Activated CD4-positive, alpha-beta T cell treated with anti-CD3 and anti-CD28 coated beads, Interleukin-10, Interleukin-2, amounts not matched to agents 100 ng/mL and 50 ng/mL, durations not matched to agents 16 hours and 8 hours (primary cell): ENCODE measurements around the gene B4GALT1.
A peak's percentile ranks its signal among the peaks of the same experiment; 100 is the strongest.

Experiments used
- DNase-seq: peaks from one replicate; pipeline ENCODE4 v3.0.0-alpha.2; 2020

The B4GALT1 gene

DNA sequence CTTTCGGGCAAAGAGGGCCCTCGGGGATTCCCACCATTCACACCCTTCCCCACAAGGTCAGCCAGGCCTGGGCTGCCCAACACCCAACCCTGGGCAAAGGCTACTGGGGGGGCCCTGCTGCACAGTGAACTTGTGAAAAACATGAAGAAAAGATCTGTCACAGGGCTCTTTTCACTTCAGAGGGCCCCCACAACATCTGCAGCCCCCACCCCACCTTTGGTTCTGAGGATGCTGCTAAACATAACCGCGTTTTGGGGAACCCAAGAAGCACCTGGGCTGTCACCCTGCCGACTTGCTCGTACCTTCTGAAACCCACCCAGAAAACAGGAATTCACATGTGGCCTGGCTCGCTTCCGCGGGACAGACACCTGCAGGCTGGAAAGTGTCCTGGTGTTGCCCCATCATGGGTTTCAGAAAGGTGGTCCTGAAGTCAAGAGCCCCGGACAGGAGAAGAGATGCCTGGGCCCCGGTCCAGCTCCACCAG, 29.3 kb downstream of the B4GALT1 start:
- no peak for DNase-seq

GRCh38 chr9:33136721-33137670, 30.1 kb downstream of the B4GALT1 start:
- no peak for DNase-seq

GRCh38 chr9:33135470-33135958, 31.6 kb downstream of the B4GALT1 start:
- no peak for DNase-seq

DNA sequence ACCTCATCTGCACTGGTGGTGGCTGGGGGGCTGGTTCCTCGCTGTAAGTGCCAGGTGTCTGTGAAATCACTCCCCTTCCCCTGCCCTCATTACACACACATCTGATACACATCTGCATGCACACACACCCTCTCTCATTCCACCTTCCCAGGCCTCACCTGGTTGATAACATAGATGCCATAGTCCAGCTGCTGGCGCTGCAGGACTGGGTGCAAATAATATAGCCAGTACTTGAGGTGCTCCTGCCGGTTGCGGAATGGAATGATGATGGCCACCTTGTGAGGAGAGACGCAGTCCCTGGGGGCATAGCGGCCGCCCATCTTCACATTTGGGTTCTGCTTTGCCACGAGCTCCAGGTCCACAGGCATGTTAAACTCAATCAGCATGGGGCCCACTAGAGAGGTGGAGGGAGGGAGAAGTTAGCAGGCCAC, 32.1 kb downstream of the B4GALT1 start:
- DNase-seq, result no peak

- no peak for DNase-seq
Measured at GRCh38 chr9:33133186-33133585, 34.0 kb downstream of the B4GALT1 start.

DNA sequence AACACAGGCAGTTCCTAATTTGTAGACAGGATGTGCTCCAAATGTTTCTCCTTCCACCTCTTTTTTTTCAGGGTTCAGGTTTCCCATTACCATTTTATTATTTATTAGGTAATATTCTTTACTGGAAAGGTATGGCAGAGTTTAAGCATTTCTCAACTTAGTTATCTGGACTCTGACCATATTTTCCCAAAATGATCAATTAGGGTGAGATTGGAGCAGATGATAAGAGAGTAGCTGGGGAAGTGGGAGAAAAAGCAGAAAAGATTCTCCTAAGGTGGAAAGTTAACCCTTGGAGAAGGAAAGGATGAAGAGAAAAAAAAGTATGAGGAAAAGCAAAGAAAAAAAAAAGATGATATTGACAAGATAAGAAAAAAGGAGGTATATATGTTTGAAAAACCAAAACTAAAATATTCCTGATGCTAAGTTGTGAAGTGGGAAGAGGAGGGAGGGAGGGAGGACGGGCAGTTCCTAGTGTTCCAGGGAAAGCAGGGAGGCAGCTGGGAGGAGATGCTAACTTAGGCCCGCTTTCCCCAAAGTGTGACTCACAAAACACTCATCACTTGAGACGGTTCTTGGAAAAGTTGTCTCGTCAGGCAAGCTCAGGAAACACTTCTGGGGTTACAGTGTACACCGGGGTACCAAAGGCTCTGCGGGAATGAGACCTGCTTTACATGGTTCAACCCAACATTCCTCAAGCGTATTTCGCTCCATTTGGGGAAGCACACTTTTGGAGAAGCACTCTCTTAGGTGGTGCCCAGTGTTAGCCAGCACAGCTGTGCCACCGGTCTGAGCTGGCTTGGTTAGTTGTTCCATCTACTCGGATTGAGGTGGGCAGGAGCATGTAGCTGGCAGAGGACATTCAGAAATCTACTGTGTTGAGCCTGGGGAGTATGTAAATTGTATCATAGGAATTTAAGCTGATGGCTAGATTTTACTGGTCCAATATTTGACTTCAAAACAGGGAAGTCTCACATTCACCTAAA, 35.1 kb downstream of the B4GALT1 start:
- DNase-seq, result no peak

DNA sequence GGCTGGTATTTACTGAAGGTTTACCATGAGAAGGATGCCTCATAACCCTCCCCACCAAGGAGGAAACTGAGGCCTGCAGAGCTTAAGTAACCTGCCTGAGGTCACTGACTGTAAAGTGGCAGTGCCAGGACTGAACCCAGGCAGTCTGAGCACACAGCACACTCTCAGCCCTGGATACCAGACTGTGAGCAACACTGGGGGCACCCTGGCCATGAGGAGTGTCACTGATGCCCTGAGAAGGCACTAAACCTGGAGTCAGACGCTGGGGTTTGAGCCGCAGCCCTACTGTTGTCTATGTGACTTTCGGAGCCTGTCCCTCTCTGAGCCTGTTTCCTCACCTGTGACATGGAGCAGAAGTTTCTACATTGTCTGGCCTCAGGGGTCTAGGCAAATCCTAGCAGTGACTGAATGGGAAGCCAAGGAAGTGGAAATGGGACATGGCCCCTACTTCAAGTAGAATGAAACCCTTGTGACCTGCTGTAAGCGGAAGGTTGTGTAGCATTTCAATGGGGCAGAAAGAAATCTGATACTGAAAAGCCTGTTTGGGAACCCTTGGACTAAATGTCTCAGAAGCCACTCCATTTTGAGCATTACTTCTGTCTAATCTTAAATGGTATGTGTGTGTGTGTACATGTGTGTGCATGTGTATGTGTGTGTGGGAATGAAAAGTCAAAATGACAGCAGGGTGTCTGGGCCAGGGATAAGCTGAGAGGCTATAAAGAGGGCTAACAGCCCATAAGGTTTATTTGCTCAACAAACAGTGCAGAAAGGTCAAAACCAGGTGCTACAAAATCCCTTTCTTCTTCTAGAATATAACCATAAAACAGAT, 36.0 kb downstream of the B4GALT1 start:
- no peak for DNase-seq

GRCh38 chr9:33129886-33130881, 37.0 kb downstream of the B4GALT1 start:
- DNase-seq, result peak; percentile 74

DNA sequence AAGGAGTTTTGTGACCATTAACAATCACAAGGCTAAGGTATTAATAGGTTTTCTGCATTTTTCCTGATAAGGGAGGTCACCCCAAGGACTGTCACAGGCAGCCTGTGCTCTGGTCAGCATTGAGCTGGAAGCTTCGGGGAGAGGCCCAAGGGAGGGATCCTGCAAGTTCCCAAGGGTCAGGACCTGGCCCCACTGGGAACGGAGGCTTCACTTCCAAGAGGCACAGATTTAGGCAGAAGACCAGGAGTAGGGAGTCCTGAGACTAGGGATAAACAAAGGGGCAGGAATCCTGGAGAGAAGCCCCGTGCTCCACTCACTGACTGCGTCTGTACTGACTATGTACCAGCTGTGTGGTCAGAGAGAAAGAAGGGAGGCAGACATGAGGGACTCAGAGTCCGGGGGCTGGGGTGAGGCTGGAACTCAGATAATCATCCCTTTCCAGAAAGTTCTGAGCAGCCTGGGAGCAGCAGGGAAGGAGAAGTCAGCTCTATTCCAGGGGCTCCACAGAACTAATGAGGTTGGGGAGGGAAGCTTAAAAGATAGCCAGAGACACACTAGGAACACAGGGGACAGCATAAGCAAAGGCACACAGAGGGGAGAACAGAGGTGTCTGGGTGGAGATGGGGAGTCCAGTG, 37.8 kb downstream of the B4GALT1 start:
- no peak for DNase-seq

DNA sequence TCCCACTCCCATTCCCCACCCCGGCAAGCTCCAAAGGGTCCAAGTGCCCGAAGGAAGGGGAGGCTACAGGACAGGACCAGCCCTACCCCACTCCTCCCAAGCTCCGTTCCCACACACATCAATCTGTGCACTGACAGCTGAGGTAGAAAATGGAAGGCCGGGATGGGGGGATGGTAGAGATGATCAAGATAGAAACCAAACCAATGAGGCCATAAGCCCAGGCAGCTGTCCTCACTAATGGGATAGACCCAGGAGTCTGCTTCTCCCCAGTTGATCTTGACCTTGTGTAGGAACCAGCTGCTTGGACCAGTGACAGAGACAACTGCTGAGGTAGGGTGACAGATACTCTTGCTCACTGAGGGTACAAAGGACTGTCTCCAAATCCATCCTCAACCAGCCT, 38.6 kb downstream of the B4GALT1 start:
- no peak for DNase-seq

GRCh38 chr9:33127881-33128280, 39.3 kb downstream of the B4GALT1 start:
- DNase-seq, result no peak

GRCh38 chr9:33125871-33126823, 41.0 kb downstream of the B4GALT1 start:
- DNase-seq, result no peak

GRCh38 chr9:33125461-33125860, 41.7 kb downstream of the B4GALT1 start:
- DNase-seq, result no peak

GRCh38 chr9:33124751-33125381, 42.3 kb downstream of the B4GALT1 start:
- DNase-seq, result no peak

DNA sequence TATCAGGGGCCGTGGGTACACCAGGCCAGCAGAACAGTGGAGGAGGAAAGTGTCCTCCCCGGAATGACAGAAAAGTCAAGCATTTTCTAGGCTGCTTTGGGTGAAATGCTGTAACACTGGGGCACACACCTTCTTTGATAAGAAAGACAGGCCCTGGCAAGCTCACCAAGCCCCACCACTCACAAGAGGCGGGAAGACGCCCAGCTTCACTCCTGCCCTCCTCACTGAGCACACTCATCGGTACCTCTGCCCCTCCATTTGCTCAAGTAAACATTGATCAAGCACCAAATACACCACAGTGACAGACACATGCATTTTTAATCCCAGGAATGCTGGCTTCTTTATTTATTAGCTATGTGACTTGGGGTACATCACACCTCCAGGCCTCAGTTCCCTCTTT, 43.1 kb downstream of the B4GALT1 start:
- DNase-seq, result no peak

DNA sequence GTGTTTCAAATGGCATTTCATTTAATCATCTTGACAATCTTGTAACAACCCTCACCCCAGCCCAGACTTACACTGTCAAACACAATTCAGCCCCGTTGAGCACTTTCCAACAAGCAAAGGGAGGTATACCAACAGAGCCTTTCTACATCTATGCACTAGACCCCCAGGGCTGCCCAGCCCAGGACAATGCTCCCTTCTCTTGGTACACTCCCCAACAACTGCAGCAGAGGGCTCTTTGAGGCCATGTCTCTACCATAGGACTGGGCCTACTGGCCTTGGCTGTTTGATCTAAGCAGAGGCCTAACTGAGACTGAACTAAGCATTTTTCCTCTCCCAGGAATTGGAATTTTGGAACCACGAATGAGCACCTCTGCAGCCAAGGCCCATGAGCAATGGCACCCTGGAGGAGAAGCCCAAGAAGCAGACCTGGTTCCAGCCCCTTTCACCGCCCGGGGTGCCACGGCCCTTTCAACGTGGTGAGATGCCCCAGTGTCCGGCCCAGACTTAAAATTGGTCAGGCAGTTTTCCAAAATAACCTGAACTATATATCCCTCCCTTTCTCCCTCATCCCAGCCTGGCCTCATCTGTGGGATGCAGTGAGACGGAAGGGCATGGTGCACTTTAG, 43.6 kb downstream of the B4GALT1 start:
- no peak for DNase-seq

DNA sequence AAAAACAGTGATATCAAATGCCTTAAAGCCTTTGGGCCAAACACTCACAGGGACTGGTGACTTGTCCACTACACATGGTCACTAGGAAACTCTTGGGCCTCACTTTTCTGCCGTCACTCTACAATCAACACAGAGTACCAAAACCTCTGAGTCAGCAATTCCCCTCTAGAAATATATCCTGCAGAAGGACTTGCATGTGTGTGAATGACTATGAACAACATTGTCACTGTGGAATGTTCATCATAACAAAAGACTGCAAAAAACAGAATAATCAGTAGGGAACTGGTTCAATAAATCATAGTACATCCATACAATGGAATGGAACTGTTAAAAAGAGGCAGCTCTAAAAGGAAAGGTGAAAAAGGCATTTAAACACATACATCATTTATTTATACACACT, 46.5 kb downstream of the B4GALT1 start:
- no peak for DNase-seq

- no peak for DNase-seq
Measured at GRCh38 chr9:33117796-33118195, 49.3 kb downstream of the B4GALT1 start.
